Osteoblast (primary cell): ENCODE data around the gene PRPF4. TPM values are rescaled to one million over a fixed set of nuclear protein-coding genes. Genes with fewer than 3 reads are reported as not detected.

Experiments
- DNase-seq: peaks from one replicate; pipeline ENCODE4 v3.0.0; 2011; ENCODE audit warnings: low spot score, mixed read lengths; ENCODE audit not compliant: insufficient read length; ENCODE audit errors: missing footprints
- H2AFZ ChIP-seq: 2 replicates; pipeline ENCODE4 v1.6.0; 2011; ENCODE audit warnings: mild to moderate bottlenecking, low read length
- H3K27ac ChIP-seq: 2 replicates; pipeline ENCODE4 v1.5.1; 2011; ENCODE audit warnings: mild to moderate bottlenecking, low read depth, low read length, moderate library complexity
- H3K27me3 ChIP-seq: 2 replicates; pipeline ENCODE4 v1.6.0; 2012; ENCODE audit warnings: mild to moderate bottlenecking, control low read depth, inconsistent platforms, low read length, moderate library complexity; ENCODE audit not compliant: insufficient read depth
- H3K36me3 ChIP-seq: 2 replicates; pipeline ENCODE4 v1.5.1; 2011; ENCODE audit warnings: mild to moderate bottlenecking, low read length, control low read depth, moderate library complexity; ENCODE audit not compliant: insufficient read depth
- H3K4me1 ChIP-seq: 2 replicates; pipeline ENCODE4 v1.5.1; 2011; ENCODE audit warnings: mild to moderate bottlenecking, low read length, control low read depth, moderate library complexity; ENCODE audit not compliant: insufficient read depth
- H3K4me2 ChIP-seq: 2 replicates; pipeline ENCODE4 v1.6.0; 2011; ENCODE audit warnings: mild to moderate bottlenecking, low read length; ENCODE audit not compliant: insufficient read depth
- H3K4me3 ChIP-seq: fragments of 200-600 bp; sonication (generic); 3 replicates; pipeline ENCODE4 v1.5.1; 2012; ENCODE audit warnings: mild to moderate bottlenecking, low read length, inconsistent platforms; ENCODE audit not compliant: insufficient read depth
- H3K79me2 ChIP-seq: 2 replicates; pipeline ENCODE4 v1.6.0; 2012; ENCODE audit warnings: mild to moderate bottlenecking, low read length, control low read depth, inconsistent platforms; ENCODE audit not compliant: insufficient read depth
- H3K9me3 ChIP-seq: 2 replicates; pipeline ENCODE4 v1.5.1; 2011; ENCODE audit warnings: low read depth, low read length, control low read depth
- H4K20me1 ChIP-seq: 2 replicates; pipeline ENCODE4 v1.6.0; 2012; ENCODE audit warnings: mild to moderate bottlenecking, low read length, control low read depth; ENCODE audit not compliant: insufficient read depth
- total RNA-seq: library from RNA; depleted of rRNA; stranded (reverse); fragments of >200 nt; gene quantifications from 2 replicates; pipeline ENCODE4 v1.2.3, GENCODE V29; 2012
- TF ChIP-seq, protein P1 (sequence below): IDR thresholded peaks from 2 replicates; pipeline ENCODE4 v1.5.1; 2011; ENCODE audit warnings: mild to moderate bottlenecking, low read depth, low read length, moderate library complexity; ENCODE audit errors: extremely low read depth

PRPF4 gene
- total RNA-seq, 1 donor, result 18.1 TPM

DNA sequence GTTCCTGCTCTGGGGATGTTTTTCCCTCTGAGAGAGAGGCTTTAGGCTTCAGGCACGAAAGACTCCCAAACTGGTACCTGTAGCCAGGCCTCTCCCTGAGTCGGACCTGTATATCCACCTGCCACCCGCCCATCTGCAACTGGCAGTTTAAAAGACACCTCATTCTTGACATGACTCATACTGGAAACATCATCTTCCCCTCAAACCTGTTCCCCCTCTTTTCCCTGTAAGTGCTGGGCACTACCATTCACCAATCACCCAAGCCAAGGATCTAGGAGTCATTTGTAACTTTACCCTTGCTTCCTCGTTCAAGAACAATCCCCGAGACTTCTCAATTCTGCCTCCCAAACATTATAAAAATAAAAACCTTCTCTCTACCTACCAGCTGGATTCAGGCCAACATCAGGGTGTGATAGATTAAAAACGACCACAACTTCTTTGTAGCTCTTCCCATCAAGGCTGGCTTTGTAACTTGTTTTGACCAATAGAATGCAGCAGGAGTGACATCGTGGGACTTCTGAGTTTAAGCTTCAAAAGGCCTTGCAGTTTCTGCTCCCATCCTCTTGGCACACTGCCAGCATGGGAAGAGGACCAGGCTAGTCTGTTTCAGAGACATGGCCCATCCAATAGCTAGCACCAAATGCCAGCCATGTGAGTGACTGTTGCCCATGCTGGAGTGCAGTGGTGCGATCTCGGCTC, 66.4 kb downstream of the PRPF4 start:
- peaks cover 13% of the 10 kb centered on the region for H3K4me1 ChIP-seq
- no peaks in the 10 kb centered on the region for H4K20me1 ChIP-seq
- no peaks in the 10 kb centered on the region for H3K27me3 ChIP-seq
- H3K79me2 ChIP-seq, result no peaks in the 10 kb centered on the region
- peak; percentile 53 for DNase-seq
- H3K9me3 ChIP-seq, result no peaks in the 10 kb centered on the region
- H3K4me3 ChIP-seq, result no peak overlapping the region
- peak overlapping the region; percentile 19 for H2AFZ ChIP-seq
- TF ChIP-seq, protein P1, sequence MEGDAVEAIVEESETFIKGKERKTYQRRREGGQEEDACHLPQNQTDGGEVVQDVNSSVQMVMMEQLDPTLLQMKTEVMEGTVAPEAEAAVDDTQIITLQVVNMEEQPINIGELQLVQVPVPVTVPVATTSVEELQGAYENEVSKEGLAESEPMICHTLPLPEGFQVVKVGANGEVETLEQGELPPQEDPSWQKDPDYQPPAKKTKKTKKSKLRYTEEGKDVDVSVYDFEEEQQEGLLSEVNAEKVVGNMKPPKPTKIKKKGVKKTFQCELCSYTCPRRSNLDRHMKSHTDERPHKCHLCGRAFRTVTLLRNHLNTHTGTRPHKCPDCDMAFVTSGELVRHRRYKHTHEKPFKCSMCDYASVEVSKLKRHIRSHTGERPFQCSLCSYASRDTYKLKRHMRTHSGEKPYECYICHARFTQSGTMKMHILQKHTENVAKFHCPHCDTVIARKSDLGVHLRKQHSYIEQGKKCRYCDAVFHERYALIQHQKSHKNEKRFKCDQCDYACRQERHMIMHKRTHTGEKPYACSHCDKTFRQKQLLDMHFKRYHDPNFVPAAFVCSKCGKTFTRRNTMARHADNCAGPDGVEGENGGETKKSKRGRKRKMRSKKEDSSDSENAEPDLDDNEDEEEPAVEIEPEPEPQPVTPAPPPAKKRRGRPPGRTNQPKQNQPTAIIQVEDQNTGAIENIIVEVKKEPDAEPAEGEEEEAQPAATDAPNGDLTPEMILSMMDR, result no peak
- H3K36me3 ChIP-seq, result no peaks in the 10 kb centered on the region
- H3K27ac ChIP-seq, result no peak overlapping the region
- no peak overlapping the region for H3K4me2 ChIP-seq

Other genes with a start within 250 kb of the PRPF4 start
- gene ZFP37, start 218.9 kb upstream of the PRPF4 start, total RNA-seq, result 3.2 and 3.3 TPM in 2 replicates
- 23.0 and 24.6 TPM in 2 replicates for gene SLC31A2, start 124.7 kb upstream of the PRPF4 start, total RNA-seq
- gene FKBP15, start 54.4 kb upstream of the PRPF4 start, total RNA-seq, result 29.8 and 31.8 TPM in 2 replicates
- gene SLC31A1, start 54.1 kb upstream of the PRPF4 start, total RNA-seq, result 45.2 and 53.0 TPM in 2 replicates
- gene CDC26, start 86 bp upstream of the PRPF4 start, total RNA-seq, result 20.9 and 27.9 TPM in 2 replicates
- not detected in 2 replicates for gene RNF183, start 27.7 kb downstream of the PRPF4 start, total RNA-seq
- 1.4 and 2.4 TPM in 2 replicates for gene WDR31, start 64.6 kb downstream of the PRPF4 start, total RNA-seq
- gene BSPRY, start 73.9 kb downstream of the PRPF4 start, total RNA-seq, result not detected in 2 replicates
- 7.2 and 15.6 TPM in 2 replicates for gene HDHD3, start 101.3 kb downstream of the PRPF4 start, total RNA-seq
- 23.9 and 26.8 TPM in 2 replicates for gene ALAD, start 125.6 kb downstream of the PRPF4 start, total RNA-seq
- 30.8 and 34.5 TPM in 2 replicates for gene POLE3, start 135.0 kb downstream of the PRPF4 start, total RNA-seq
- gene C9orf43, start 135.1 kb downstream of the PRPF4 start, total RNA-seq, result 0.36 and 0.88 TPM in 2 replicates
- gene RGS3, start 188.1 kb downstream of the PRPF4 start, total RNA-seq, result 77.4 and 99.3 TPM in 2 replicates